Loucy (cell line): ENCODE measurements around the gene OTOA.
"Not testable (repeated sequence)": the region's sequence is repeated elsewhere in the genome, so short reads cannot be mapped to it uniquely, and the experiment has no call there.

ENCODE experiments used
- H2AFZ ChIP-seq: fragments of 200-600 bp; sonication (generic); 2 replicates; pipeline ENCODE4 v1.6.0; 2016; ENCODE audit warnings: antibody characterized with exemption, mild to moderate bottlenecking, low read length, moderate library complexity
- H3F3A ChIP-seq: fragments of 200-600 bp; 2 replicates; pipeline ENCODE4 v1.6.0; 2016; ENCODE audit warnings: antibody characterized with exemption, low read depth, mild to moderate bottlenecking
- H3K27me3 ChIP-seq: fragments of 200-600 bp; sonication (generic); 2 replicates; pipeline ENCODE4 v1.6.1; 2014; ENCODE audit warnings: low read length, mild to moderate bottlenecking; ENCODE audit not compliant: insufficient read depth, poor library complexity, severe bottlenecking
- H3K36me3 ChIP-seq: fragments of 200-600 bp; sonication (generic); 2 replicates; pipeline ENCODE4 v1.6.1; 2016; ENCODE audit warnings: low read length; ENCODE audit not compliant: insufficient read depth
- H3K4me1 ChIP-seq: fragments of 200-600 bp; sonication (generic); 2 replicates; pipeline ENCODE4 v1.5.1; 2014; ENCODE audit warnings: low read length, mild to moderate bottlenecking; ENCODE audit not compliant: insufficient read depth, poor library complexity, severe bottlenecking
- H3K4me2 ChIP-seq: fragments of 200-600 bp; sonication (generic); 2 replicates; pipeline ENCODE4 v1.6.0; 2014; ENCODE audit warnings: antibody characterized with exemption, low read length, low read depth, mild to moderate bottlenecking; ENCODE audit not compliant: poor library complexity, severe bottlenecking
- H3K4me3 ChIP-seq: fragments of 200-600 bp; sonication (generic); 2 replicates; pipeline ENCODE4 v1.5.1; 2014; ENCODE audit warnings: low read length, mild to moderate bottlenecking, mixed read lengths; ENCODE audit not compliant: poor library complexity, severe bottlenecking
- H3K79me2 ChIP-seq: fragments of 200-600 bp; sonication (generic); 2 replicates; pipeline ENCODE4 v1.6.1; 2014; ENCODE audit warnings: low read length; ENCODE audit not compliant: insufficient read depth
- H3K9ac ChIP-seq: fragments of 200-600 bp; sonication (generic); 2 replicates; pipeline ENCODE4 v1.6.0; 2014; ENCODE audit warnings: mild to moderate bottlenecking, low read depth, low read length, moderate library complexity; ENCODE audit not compliant: poor library complexity, severe bottlenecking
- H3K9me2 ChIP-seq: fragments of 200-600 bp; sonication (generic); replicated peaks from 2 replicates; pipeline ENCODE4 v1.6.1; 2016; ENCODE audit warnings: low read depth, low read length, mixed read lengths
- H3K9me3 ChIP-seq: fragments of 200-600 bp; sonication (generic); 2 replicates; pipeline ENCODE4 v1.6.1; 2014; ENCODE audit warnings: mild to moderate bottlenecking, antibody characterized with exemption, low read length, low read depth; ENCODE audit not compliant: insufficient read depth
- H4K20me1 ChIP-seq: fragments of 200-600 bp; sonication (generic); 2 replicates; pipeline ENCODE4 v1.6.0; 2014; ENCODE audit warnings: antibody characterized with exemption, low read length, mild to moderate bottlenecking; ENCODE audit not compliant: insufficient read depth, poor library complexity, severe bottlenecking
- CTCF ChIP-seq: fragments of 200-600 bp; sonication (generic); conservative IDR thresholded peaks from 2 replicates; pipeline ENCODE4 v1.5.1; 2014; ENCODE audit warnings: mild to moderate bottlenecking, antibody characterized with exemption, low read length
- EZH2phosphoT487 ChIP-seq: fragments of 200-600 bp; IDR thresholded peaks from 2 replicates; pipeline ENCODE4 v1.6.1; 2018; ENCODE audit warnings: antibody characterized with exemption, mild to moderate bottlenecking, moderate library complexity, borderline replicate concordance

The OTOA gene

DNA sequence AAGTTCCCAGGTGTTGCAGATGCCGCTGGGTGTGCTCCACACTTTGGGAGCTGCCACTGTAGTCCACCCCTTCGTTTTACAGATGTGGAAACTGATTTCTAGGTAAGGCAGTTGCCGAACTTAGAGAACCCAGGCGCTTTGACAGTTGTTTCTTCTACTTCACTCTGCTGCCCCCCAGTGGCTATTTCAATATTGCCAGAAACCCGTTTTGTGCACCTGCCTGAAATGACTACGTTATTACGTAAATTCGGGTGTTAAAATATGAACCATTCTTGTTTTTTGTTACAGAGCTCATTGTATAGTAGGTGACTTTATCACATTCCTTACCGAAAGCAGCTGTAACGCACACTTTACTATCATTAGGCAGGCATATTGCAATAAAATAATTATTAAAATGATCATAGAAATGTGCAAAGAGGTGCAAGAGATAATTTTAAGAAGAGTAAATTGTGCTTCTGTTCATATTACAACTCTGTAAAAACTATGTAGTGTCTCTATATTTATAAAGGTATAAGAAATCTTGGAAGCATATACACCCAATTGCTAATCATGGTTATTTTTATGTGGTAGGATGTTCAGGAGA lies 44.9 kb downstream of the OTOA start:
- no peaks in the 10 kb centered on the region for H3K9me3 ChIP-seq
- no peak for TF ChIP-seq EZH2phosphoT487
- peak; percentile 93 for TF ChIP-seq CTCF
- no peak overlapping the region for H3K4me3 ChIP-seq
- H4K20me1 ChIP-seq: no peaks in the 10 kb centered on the region
- H3K36me3 ChIP-seq: no peaks in the 10 kb centered on the region
- no peaks in the 10 kb centered on the region for H3K4me1 ChIP-seq
- H3K9me2 ChIP-seq: no peaks in the 10 kb centered on the region
- no peaks in the 10 kb centered on the region for H3F3A ChIP-seq
- H3K27me3 ChIP-seq: no peaks in the 10 kb centered on the region
- no peak overlapping the region for H2AFZ ChIP-seq
- H3K9ac ChIP-seq: no peak overlapping the region
- H3K4me2 ChIP-seq: no peak overlapping the region
- no peaks in the 10 kb centered on the region for H3K79me2 ChIP-seq

DNA sequence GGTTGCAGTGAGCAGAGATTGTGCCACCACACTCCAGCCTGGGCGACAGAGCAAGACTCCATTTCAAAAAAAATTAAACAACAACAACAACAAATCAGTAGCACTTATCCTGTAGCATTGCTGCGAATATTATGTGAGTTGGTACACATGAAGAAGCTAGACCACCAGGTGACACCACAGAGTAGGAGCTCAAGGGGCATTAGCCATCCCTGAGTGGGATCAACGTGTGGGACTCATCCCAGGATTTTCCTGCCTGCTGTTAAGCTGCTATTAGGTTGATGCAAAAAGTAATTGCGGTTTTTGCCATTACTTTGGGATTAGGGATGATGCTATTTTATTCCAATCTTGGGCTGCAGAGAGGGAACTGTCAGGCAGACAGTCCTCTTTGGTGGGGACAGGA lies 47.2 kb downstream of the OTOA start:
- H3K36me3 ChIP-seq: no peaks in the 10 kb centered on the region
- no peak overlapping the region for H2AFZ ChIP-seq
- H3K79me2 ChIP-seq: no peaks in the 10 kb centered on the region
- H3K4me3 ChIP-seq: no peak overlapping the region
- H3K4me2 ChIP-seq: no peak overlapping the region
- H3K9me3 ChIP-seq: no peaks in the 10 kb centered on the region
- H3K27me3 ChIP-seq: no peaks in the 10 kb centered on the region
- no peaks in the 10 kb centered on the region for H3F3A ChIP-seq
- no peak for TF ChIP-seq CTCF
- no peak for TF ChIP-seq EZH2phosphoT487
- no peaks in the 10 kb centered on the region for H3K9me2 ChIP-seq
- H3K9ac ChIP-seq: no peak overlapping the region
- no peaks in the 10 kb centered on the region for H4K20me1 ChIP-seq
- no peaks in the 10 kb centered on the region for H3K4me1 ChIP-seq

- H4K20me1 ChIP-seq: no peaks in the 10 kb centered on the region
- H3K79me2 ChIP-seq: no peaks in the 10 kb centered on the region
- no peaks in the 10 kb centered on the region for H3F3A ChIP-seq
- no peaks in the 10 kb centered on the region for H3K9me2 ChIP-seq
- H2AFZ ChIP-seq: no peak overlapping the region
- H3K4me2 ChIP-seq: no peak overlapping the region
- H3K9ac ChIP-seq: no peak overlapping the region
- no peaks in the 10 kb centered on the region for H3K36me3 ChIP-seq
- H3K4me3 ChIP-seq: no peak overlapping the region
- H3K27me3 ChIP-seq: no peaks in the 10 kb centered on the region
- no peaks in the 10 kb centered on the region for H3K9me3 ChIP-seq
- H3K4me1 ChIP-seq: no peaks in the 10 kb centered on the region
- TF ChIP-seq EZH2phosphoT487 (no peak), CTCF (no peak)
Measured at GRCh38 chr16:21713549-21714368, 50.0 kb downstream of the OTOA start.

- not testable (repeated sequence) for H3K4me2 ChIP-seq, H3K4me1 ChIP-seq, H3K9me2 ChIP-seq, H3F3A ChIP-seq, H3K9ac ChIP-seq, H3K79me2 ChIP-seq, H2AFZ ChIP-seq, H3K4me3 ChIP-seq, H3K36me3 ChIP-seq, H3K27me3 ChIP-seq, H3K9me3 ChIP-seq, H4K20me1 ChIP-seq
Measured at GRCh38 chr16:21714369-21714618, 50.5 kb downstream of the OTOA start.
